Lung (tissue), 12 donors: ENCODE data around the gene HIF1AN. TPM values are rescaled to one million over a fixed set of nuclear protein-coding genes. Genes with fewer than 3 reads are reported as not detected.

Source experiments
- ATAC-seq: fragments of 200-7000 bp; cut with Tn5 transposase; one replicate; pipeline ENCODE4 v1.9.1; 2020; ENCODE audit warnings: moderate number of reproducible peaks; ENCODE audit not compliant: insufficient read depth, low FRiP score
- DNase-seq, 3 donors: peaks; one replicate each; pipeline ENCODE4 v3.0.0-alpha.2; 2013 to 2017
- H3K27ac ChIP-seq, 2 donors: one replicate each; pipeline ENCODE4 v1.5.1; 2013; ENCODE audit warnings: mild to moderate bottlenecking in 2 of 2, moderate library complexity in 2 of 2, control low read depth in 1 of 2, inconsistent platforms in 1 of 2, low read depth in 1 of 2, low read length in 1 of 2
- H3K27me3 ChIP-seq, 3 donors: one replicate each; pipeline ENCODE4 v1.5.1; 2013; ENCODE audit warnings: low read length in 2 of 3; ENCODE audit not compliant: control insufficient read depth in 3 of 3, insufficient read depth in 3 of 3
- H3K36me3 ChIP-seq, 4 donors: one replicate each; pipeline ENCODE4 v1.5.1; 2013; ENCODE audit warnings: low read length in 4 of 4, mild to moderate bottlenecking in 1 of 4, moderate library complexity in 1 of 4; ENCODE audit not compliant: control insufficient read depth in 4 of 4, insufficient read depth in 4 of 4
- H3K4me1 ChIP-seq, 5 donors: one replicate each; pipeline ENCODE4 v1.5.1; 2013; ENCODE audit warnings: low read length in 5 of 5, mild to moderate bottlenecking in 2 of 5, moderate library complexity in 1 of 5; ENCODE audit not compliant: control insufficient read depth in 5 of 5, insufficient read depth in 5 of 5
- H3K4me3 ChIP-seq: one replicate; pipeline ENCODE4 v1.5.1; 2013; ENCODE audit warnings: mild to moderate bottlenecking, control low read depth, moderate library complexity
- H3K9ac ChIP-seq, 2 donors: one replicate each; pipeline ENCODE4 v1.5.1; 2013; ENCODE audit warnings: low read length in 2 of 2, control low read depth in 1 of 2; ENCODE audit not compliant: insufficient read depth in 1 of 2
- H3K9me3 ChIP-seq, 4 donors: one replicate each; pipeline ENCODE4 v1.5.1; 2013; ENCODE audit warnings: low read length in 3 of 4, mild to moderate bottlenecking in 1 of 4, moderate library complexity in 1 of 4; ENCODE audit not compliant: control insufficient read depth in 4 of 4, insufficient read depth in 3 of 4
- CTCF ChIP-seq: IDR thresholded peaks from 2 replicates; pipeline ENCODE4 v1.5.1; 2012; ENCODE audit warnings: mild to moderate bottlenecking; ENCODE audit errors: control extremely low read depth, extremely low read depth
- WGBS, 2 donors: extraction: QIAGEN DNeasy Blood & Tissue Kit; methylation state at CpG; one replicate each; pipeline ENCODE4 v1.1.7; 2013; 5-methylcytosine and 5-hydroxymethylcytosine counted together
- polyA plus RNA-seq, 2 donors: library from polyadenylated mRNA; stranded (reverse); fragments of 200-250 nt; gene quantifications; one replicate each; pipeline ENCODE4 v1.2.1, GENCODE V29; 2013
- total RNA-seq, 2 donors: library from RNA; depleted of rRNA in 1 of 2; stranded (reverse); fragments of >200 nt in 1 of 2; gene quantifications; one replicate each; pipeline ENCODE4 v1.2.1, GENCODE V29; 2014 to 2021
- donor health status: control.
- donor health status: control.
- donor health status: Bipolar disorder and iron deficiency.
- donor health status: healthy.
- donor health status: DM: yes; HTN: yes; CAD: no.

The HIF1AN gene
- total and polyA plus RNA-seq, 4 donors = 6.9 to 32.3 (median 13.6) TPM

GRCh38 chr10:100515612-100516011 lies 20.1 kb upstream of the HIF1AN start:
- ATAC-seq = no peak
- WGBS, 2 donors = 78 to 84% methylated on average over 3 of the region's 3 CpGs

GRCh38 chr10:100516847-100517246 lies 18.9 kb upstream of the HIF1AN start:
- Histone ChIP-seq H3K27ac (no peak overlapping the region), H3K36me3 (peaks cover 0 to 3% (median 0%) of the 10 kb centered on the region in 4 donors), H3K4me3 (no peak overlapping the region), H3K9ac (no peak overlapping the region), H3K4me1 (peaks cover 0 to 10% (median 0%) of the 10 kb centered on the region in 5 donors), H3K9me3 (peaks cover 0 to 2% (median 0%) of the 10 kb centered on the region in 4 donors), H3K27me3 (peaks cover 0 to 14% (median 13%) of the 10 kb centered on the region in 3 donors)
- TF ChIP-seq CTCF = no peak
- no peak for DNase-seq
- no peak for ATAC-seq
- WGBS, 2 donors = 83 to 93% methylated on average over 2 of the region's 2 CpGs

More at GRCh38 chr10:100515612-100516011, 20.1 kb upstream of the HIF1AN start:
- no peak for TF ChIP-seq CTCF
- Histone ChIP-seq H3K27me3 (peaks cover 0 to 14% (median 11%) of the 10 kb centered on the region in 3 donors), H3K4me1 (peaks cover 0 to 10% (median 0%) of the 10 kb centered on the region in 5 donors), H3K36me3 (peaks cover 0 to 3% (median 0%) of the 10 kb centered on the region in 4 donors), H3K9ac (no peak overlapping the region), H3K9me3 (peaks cover 0 to 2% (median 0%) of the 10 kb centered on the region in 4 donors), H3K27ac (no peak overlapping the region), H3K4me3 (no peak overlapping the region)
- DNase-seq = no peak

GRCh38 chr10:100518761-100519241 lies 16.9 kb upstream of the HIF1AN start:
- peaks cover 0 to 8% (median 3%) of the 10 kb centered on the region in 4 donors for H3K36me3 ChIP-seq
- H3K9ac ChIP-seq = no peak overlapping the region
- H3K4me3 ChIP-seq = no peak overlapping the region
- H3K27ac ChIP-seq = peak overlapping the region in 1 of 2 donors; percentile 35
- peak; percentile 73 for TF ChIP-seq CTCF
- H3K4me1 ChIP-seq = peaks cover 0 to 10% (median 0%) of the 10 kb centered on the region in 5 donors
- peaks cover 0 to 2% (median 0%) of the 10 kb centered on the region in 4 donors for H3K9me3 ChIP-seq
- ATAC-seq (peak; percentile 39), DNase-seq (peak; percentile 59 to 76 (median 74))
- WGBS, 2 donors = 16 to 20% methylated on average over 7 of the region's 7 CpGs
- H3K27me3 ChIP-seq = peaks cover 0 to 14% (median 13%) of the 10 kb centered on the region in 3 donors
